Mesothelial cell of epicardium (in vitro differentiated cells): ENCODE results near the gene CACNA1C. TPM values are rescaled to one million over a fixed set of nuclear protein-coding genes. Genes with fewer than 3 reads are reported as not detected.

Source experiments
- DNase-seq, 2 experiments: peaks; one replicate each; pipeline ENCODE4 v3.0.0; 2021; ENCODE audit warnings: low spot score in 2 of 2; ENCODE audit not compliant: unreplicated experiment in 2 of 2
- H3K27ac Mint-ChIP-seq: 2 replicates; pipeline ENCODE4 v1.8.0; 2021; ENCODE audit warnings: mixed read lengths
- H3K27me3 Mint-ChIP-seq: 2 replicates; pipeline ENCODE4 v1.8.0; 2021; ENCODE audit warnings: low read depth, mixed read lengths
- H3K36me3 Mint-ChIP-seq: 2 replicates; pipeline ENCODE4 v1.8.0; 2021; ENCODE audit warnings: mixed read lengths
- H3K4me1 Mint-ChIP-seq: 2 replicates; pipeline ENCODE4 v1.8.0; 2021; ENCODE audit warnings: mixed read lengths
- H3K4me3 Mint-ChIP-seq: 2 replicates; pipeline ENCODE4 v1.8.0; 2021; ENCODE audit warnings: mild to moderate bottlenecking, moderate library complexity, mixed read lengths
- H3K9me3 Mint-ChIP-seq: 2 replicates; pipeline ENCODE4 v1.8.0; 2021; ENCODE audit warnings: mixed read lengths
- CTCF ChIP-seq: fragments of 200-600 bp; sonication (generic); IDR thresholded peaks from one replicate; pipeline ENCODE4 v1.5.0; 2021; ENCODE audit warnings: antibody characterized with exemption; ENCODE audit not compliant: unreplicated experiment
- total RNA-seq: library from RNA; stranded (reverse); gene quantifications from 3 replicates; pipeline ENCODE4 v1.2.1, GENCODE V29; 2021

The CACNA1C gene
- total RNA-seq, 1 donor from 2014 or later, result 33.6 TPM

GRCh38 chr12:2690348-2691005, 637.7 kb downstream of the CACNA1C start:
- TF ChIP-seq CTCF, result no peak
- Mint-ChIP-seq H3K9me3 (no peaks in the 10 kb centered on the region), H3K27me3 (no peaks in the 10 kb centered on the region), H3K4me1 (peaks cover 20% of the 10 kb centered on the region), H3K27ac (no peak overlapping the region), H3K36me3 (no peaks in the 10 kb centered on the region), H3K4me3 (peak overlapping the region; percentile 81)
- no peak for DNase-seq

GRCh38 chr12:2691006-2691344, 638.2 kb downstream of the CACNA1C start:
- peaks cover 3% of the 10 kb centered on the region for H3K27me3 Mint-ChIP-seq
- H3K4me1 Mint-ChIP-seq, result peaks cover 20% of the 10 kb centered on the region
- H3K4me3 Mint-ChIP-seq, result peak overlapping the region; percentile 81
- peak in 1 of 2 experiments; percentile 55 for DNase-seq
- H3K9me3 Mint-ChIP-seq, result no peaks in the 10 kb centered on the region
- H3K36me3 Mint-ChIP-seq, result no peaks in the 10 kb centered on the region
- no peak for TF ChIP-seq CTCF
- H3K27ac Mint-ChIP-seq, result peak overlapping the region; percentile 40

GRCh38 chr12:2691345-2692071, 638.7 kb downstream of the CACNA1C start:
- peak in 1 of 2 experiments; percentile 62 for DNase-seq
- Mint-ChIP-seq H3K9me3 (no peaks in the 10 kb centered on the region), H3K27ac (peak overlapping the region; percentile 81), H3K4me1 (peaks cover 20% of the 10 kb centered on the region), H3K27me3 (peaks cover 9% of the 10 kb centered on the region), H3K36me3 (no peaks in the 10 kb centered on the region), H3K4me3 (peak overlapping the region; percentile 85)
- no peak for TF ChIP-seq CTCF

GRCh38 chr12:2692080-2692479, 639.3 kb downstream of the CACNA1C start:
- H3K9me3 Mint-ChIP-seq, result peaks cover 3% of the 10 kb centered on the region
- H3K4me3 Mint-ChIP-seq, result peak overlapping the region; percentile 85
- H3K27ac Mint-ChIP-seq, result peak overlapping the region; percentile 81
- DNase-seq, result no peak
- H3K27me3 Mint-ChIP-seq, result peaks cover 9% of the 10 kb centered on the region
- no peaks in the 10 kb centered on the region for H3K36me3 Mint-ChIP-seq
- TF ChIP-seq CTCF, result no peak
- peaks cover 20% of the 10 kb centered on the region for H3K4me1 Mint-ChIP-seq

GRCh38 chr12:2693244-2693860, 640.6 kb downstream of the CACNA1C start:
- no peaks in the 10 kb centered on the region for H3K36me3 Mint-ChIP-seq
- no peak overlapping the region for H3K27ac Mint-ChIP-seq
- peaks cover 13% of the 10 kb centered on the region for H3K27me3 Mint-ChIP-seq
- peaks cover 14% of the 10 kb centered on the region for H3K9me3 Mint-ChIP-seq
- peaks cover 16% of the 10 kb centered on the region for H3K4me1 Mint-ChIP-seq
- no peak for DNase-seq
- TF ChIP-seq CTCF, result no peak
- H3K4me3 Mint-ChIP-seq, result peak overlapping the region; percentile 33
